COLO829 (cell line): ENCODE data around the gene PTPN6.

Experiments used
- DNase-seq: peaks from one replicate; pipeline ENCODE4 v3.0.0; 2012; ENCODE audit warnings: low spot score

PTPN6 gene

GRCh38 chr12:6956021-6956727 is 5.0 kb downstream of the PTPN6 start:
- DNase-seq, result no peak

GRCh38 chr12:6957151-6957701 is 6.1 kb downstream of the PTPN6 start:
- DNase-seq, result no peak

- no peak for DNase-seq
Observed at GRCh38 chr12:6957741-6958608, 6.8 kb downstream of the PTPN6 start.

- DNase-seq, result no peak
Observed at GRCh38 chr12:6958609-6959057, 7.5 kb downstream of the PTPN6 start.

- no peak for DNase-seq
Observed at GRCh38 chr12:6959058-6959804, 8.1 kb downstream of the PTPN6 start.

GRCh38 chr12:6959805-6960592 is 8.8 kb downstream of the PTPN6 start:
- no peak for DNase-seq

GRCh38 chr12:6960593-6961277 is 9.6 kb downstream of the PTPN6 start:
- DNase-seq, result peak; percentile 18

- DNase-seq, result peak; percentile 69
Observed at GRCh38 chr12:6961278-6961694, 10.1 kb downstream of the PTPN6 start.

- DNase-seq, result peak; percentile 76
Observed at GRCh38 chr12:6961695-6962284, 10.6 kb downstream of the PTPN6 start.

GRCh38 chr12:6962285-6963015 is 11.3 kb downstream of the PTPN6 start:
- no peak for DNase-seq

GRCh38 chr12:6963016-6963731 is 12.0 kb downstream of the PTPN6 start:
- DNase-seq, result no peak

GRCh38 chr12:6963791-6964413 is 12.7 kb downstream of the PTPN6 start:
- no peak for DNase-seq

- DNase-seq, result no peak
Observed at GRCh38 chr12:6964605-6965025, 13.5 kb downstream of the PTPN6 start.

GRCh38 chr12:6965026-6965661 is 14.0 kb downstream of the PTPN6 start:
- peak; percentile 66 for DNase-seq

- no peak for DNase-seq
Observed at GRCh38 chr12:6965714-6966113, 14.6 kb downstream of the PTPN6 start.

GRCh38 chr12:6966351-6966750 is 15.2 kb downstream of the PTPN6 start:
- no peak for DNase-seq

- no peak for DNase-seq
Observed at GRCh38 chr12:6967651-6968100, 16.5 kb downstream of the PTPN6 start.

- no peak for DNase-seq
Observed at GRCh38 chr12:6968426-6968825, 17.3 kb downstream of the PTPN6 start.
